PC-9 (cell line): ENCODE measurements around the gene PGBD5.

Source experiments
- EZH2 ChIP-seq: fragments of 200-600 bp; sonication (generic); IDR thresholded peaks from 2 replicates; pipeline ENCODE4 v1.8.0; 2017; ENCODE audit warnings: antibody characterized with exemption, low read depth
- TF ChIP-seq, protein P1 (sequence below): fragments of 200-600 bp; sonication (generic); conservative IDR thresholded peaks from 2 replicates; pipeline ENCODE4 v1.6.1; 2017; ENCODE audit warnings: mixed run types, antibody characterized with exemption, mild to moderate bottlenecking, moderate library complexity

GRCh38 chr1:230431527-230431926 lies 5.4 kb upstream of the PGBD5 start:
- no peak for TF ChIP-seq EZH2
- TF ChIP-seq, protein P1, sequence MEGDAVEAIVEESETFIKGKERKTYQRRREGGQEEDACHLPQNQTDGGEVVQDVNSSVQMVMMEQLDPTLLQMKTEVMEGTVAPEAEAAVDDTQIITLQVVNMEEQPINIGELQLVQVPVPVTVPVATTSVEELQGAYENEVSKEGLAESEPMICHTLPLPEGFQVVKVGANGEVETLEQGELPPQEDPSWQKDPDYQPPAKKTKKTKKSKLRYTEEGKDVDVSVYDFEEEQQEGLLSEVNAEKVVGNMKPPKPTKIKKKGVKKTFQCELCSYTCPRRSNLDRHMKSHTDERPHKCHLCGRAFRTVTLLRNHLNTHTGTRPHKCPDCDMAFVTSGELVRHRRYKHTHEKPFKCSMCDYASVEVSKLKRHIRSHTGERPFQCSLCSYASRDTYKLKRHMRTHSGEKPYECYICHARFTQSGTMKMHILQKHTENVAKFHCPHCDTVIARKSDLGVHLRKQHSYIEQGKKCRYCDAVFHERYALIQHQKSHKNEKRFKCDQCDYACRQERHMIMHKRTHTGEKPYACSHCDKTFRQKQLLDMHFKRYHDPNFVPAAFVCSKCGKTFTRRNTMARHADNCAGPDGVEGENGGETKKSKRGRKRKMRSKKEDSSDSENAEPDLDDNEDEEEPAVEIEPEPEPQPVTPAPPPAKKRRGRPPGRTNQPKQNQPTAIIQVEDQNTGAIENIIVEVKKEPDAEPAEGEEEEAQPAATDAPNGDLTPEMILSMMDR: no peak
